HG03108 (cell line): Measurements from ENCODE around the gene TRAF2.

ENCODE experiments used
- ATAC-seq: cut with Tn5 transposase; IDR thresholded peaks from one replicate; pipeline ENCODE4 v1.9.1; 2021; ENCODE audit warnings: moderate library complexity; ENCODE audit not compliant: unreplicated experiment

Gene TRAF2

DNA sequence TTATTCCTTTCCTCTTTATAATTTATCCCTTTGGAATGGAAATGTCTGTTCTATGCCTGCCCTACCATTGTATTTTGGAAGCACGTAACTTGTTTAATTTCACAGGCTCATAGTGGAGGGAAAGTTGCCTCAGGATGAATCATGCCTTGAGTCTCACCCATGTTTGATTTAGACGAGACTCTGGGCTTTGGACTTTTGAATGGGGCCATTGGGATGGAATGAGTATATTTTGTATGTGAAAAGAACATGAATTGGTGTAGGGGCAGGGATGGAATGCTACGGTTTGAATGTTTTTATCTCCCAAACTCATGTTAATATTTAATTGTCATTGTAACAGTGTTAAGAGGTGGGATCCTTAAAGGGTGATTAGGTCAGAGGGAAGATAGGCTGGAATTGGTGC lies 48.0 kb downstream of the TRAF2 start:
- ATAC-seq, result no peak

GRCh38 chr9:136935651-136936050 lies 49.3 kb downstream of the TRAF2 start:
- ATAC-seq, result no peak

- no peak for ATAC-seq
These were observed 50.4 kb downstream of the TRAF2 start for GRCh38 chr9:136936645-136937170.

- ATAC-seq, result no peak
These were observed 51.1 kb downstream of the TRAF2 start for GRCh38 chr9:136937186-136938001.

DNA sequence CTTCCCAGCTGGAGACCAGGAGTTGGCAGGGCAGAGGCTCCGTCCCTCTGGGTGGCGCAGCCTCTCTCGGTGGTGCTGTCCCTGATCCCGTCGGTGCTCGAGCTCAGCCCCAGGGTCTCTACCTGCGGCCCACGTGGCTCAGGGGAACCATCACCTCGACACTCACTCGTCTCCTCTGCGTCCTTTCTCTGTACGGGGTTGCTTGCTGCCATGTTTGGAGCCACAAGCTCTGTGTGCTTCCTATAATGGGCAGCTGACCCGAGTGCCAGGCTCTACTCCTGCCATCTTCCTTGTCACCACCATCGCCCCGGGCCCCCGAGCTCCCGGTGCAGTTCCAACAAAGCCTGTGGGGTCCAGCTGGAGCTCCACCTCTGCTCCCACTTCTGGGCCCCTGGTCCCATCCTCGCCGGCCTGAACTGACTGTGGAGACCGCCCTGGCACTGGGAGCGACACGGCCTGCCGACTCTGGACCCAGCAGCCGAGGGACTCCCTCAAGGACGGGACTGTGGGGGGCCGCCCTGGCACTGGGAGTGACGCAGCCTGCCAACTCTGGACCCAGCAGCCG lies 53.2 kb downstream of the TRAF2 start:
- ATAC-seq, result no peak

GRCh38 chr9:136939996-136940525 lies 53.7 kb downstream of the TRAF2 start:
- ATAC-seq, result no peak

- ATAC-seq, result no peak
These were observed 54.4 kb downstream of the TRAF2 start for GRCh38 chr9:136940526-136941230.

- ATAC-seq, result no peak
These were observed 55.2 kb downstream of the TRAF2 start for GRCh38 chr9:136941231-136942111.

GRCh38 chr9:136942112-136942880 lies 56.0 kb downstream of the TRAF2 start:
- no peak for ATAC-seq

DNA sequence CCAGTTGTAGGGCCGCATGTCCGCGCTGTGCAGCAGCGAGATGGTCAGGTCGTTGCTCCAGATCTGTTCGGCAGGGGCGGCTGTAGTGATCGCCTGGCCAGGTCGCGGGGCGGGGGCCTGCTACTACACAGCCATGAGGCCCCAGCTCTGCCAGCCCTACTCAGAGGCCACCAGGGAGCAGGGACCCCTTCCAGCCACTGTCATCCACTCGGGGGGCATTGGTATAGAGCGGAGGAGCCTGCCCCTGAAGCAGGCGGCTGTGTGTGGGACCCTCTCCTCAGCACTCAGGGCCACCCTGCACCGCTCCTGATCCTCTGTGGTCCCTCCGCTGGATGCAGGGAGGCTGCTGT lies 56.5 kb downstream of the TRAF2 start:
- no peak for ATAC-seq

- ATAC-seq, result peak; percentile 3
These were observed 57.2 kb downstream of the TRAF2 start for GRCh38 chr9:136943291-136944211.

- ATAC-seq, result peak; percentile 34
These were observed 57.8 kb downstream of the TRAF2 start for GRCh38 chr9:136944212-136944518.

GRCh38 chr9:136944519-136945332 lies 58.4 kb downstream of the TRAF2 start, which contains the start of the genes C8G and FBXW5:
Gene C8G (plus strand): TSS chr9:136945243. CDS start chr9:136945321, 78 bp downstream.
Gene FBXW5 (minus strand): TSS chr9:136944738. CDS start chr9:136944083, 655 bp downstream.
- ATAC-seq, result peak; percentile 71

GRCh38 chr9:136945333-136946227 lies 59.3 kb downstream of the TRAF2 start:
- ATAC-seq, result no peak

- ATAC-seq, result no peak
These were observed 60.1 kb downstream of the TRAF2 start for GRCh38 chr9:136946228-136947027.
